Measurements from ENCODE around the gene ESPNL.

- TF ChIP-seq CTCF (conservative IDR thresholded peaks at IDR 0.05) (no peak), ZFX (IDR thresholded peaks at IDR 0.05) (no peak)
Measured at GRCh38 chr2:238155051-238155760, 55.1 kb downstream of the ESPNL start.
